Fibroblast of mammary gland (primary cell): ENCODE data around the gene BICDL1.

Experiments
- DNase-seq: peaks from one replicate; pipeline ENCODE4 v3.0.0-alpha.2; 2010; ENCODE audit warnings: low read depth
- H3K4me3 ChIP-seq: 2 replicates; pipeline ENCODE4 v1.5.1; 2011; ENCODE audit warnings: low read depth, mild to moderate bottlenecking, low read length, moderate library complexity; ENCODE audit not compliant: control insufficient read depth
- TF ChIP-seq, protein P1 (sequence below): conservative IDR thresholded peaks from 2 replicates; pipeline ENCODE4 v1.5.1; 2011; ENCODE audit warnings: low read depth, low read length, inconsistent platforms; ENCODE audit not compliant: control insufficient read depth, insufficient read depth

BICDL1 gene

DNA sequence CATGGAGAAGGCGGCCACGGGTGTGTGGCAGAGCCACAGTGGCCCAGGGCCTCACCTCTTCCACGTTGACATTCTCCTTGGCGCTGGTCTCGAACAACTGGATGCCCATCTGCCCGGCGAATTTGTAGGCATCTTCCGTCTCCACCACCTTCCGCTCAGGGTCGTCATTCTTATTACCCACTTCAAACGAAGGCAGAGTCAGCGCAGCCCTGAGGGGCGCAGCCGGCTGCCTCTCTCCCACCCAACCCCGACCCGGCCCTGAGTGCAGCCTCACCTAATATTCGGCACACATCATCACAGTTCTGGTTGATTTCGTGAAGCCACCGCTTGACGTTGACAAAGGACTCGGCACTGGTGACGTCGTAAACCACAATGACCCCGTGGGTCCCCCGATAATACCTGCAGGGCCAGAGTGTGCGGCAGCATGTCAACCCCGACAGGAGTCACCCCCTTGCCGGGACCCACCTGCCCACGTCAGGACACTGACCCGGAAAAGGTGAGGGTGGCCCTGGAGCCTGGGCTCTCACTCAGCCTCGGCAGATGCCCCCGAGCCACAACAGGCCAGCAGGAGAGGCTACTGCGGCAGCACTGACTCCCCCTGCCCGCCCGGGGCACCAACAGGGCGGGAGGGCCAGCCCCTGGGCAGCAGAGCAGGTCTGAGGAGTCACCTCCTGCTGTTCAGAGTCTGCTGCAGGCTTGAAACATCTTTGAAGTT, 109.9 kb downstream of the BICDL1 start:
- no peak overlapping the region for H3K4me3 ChIP-seq
- no peak for DNase-seq
- TF ChIP-seq, protein P1, sequence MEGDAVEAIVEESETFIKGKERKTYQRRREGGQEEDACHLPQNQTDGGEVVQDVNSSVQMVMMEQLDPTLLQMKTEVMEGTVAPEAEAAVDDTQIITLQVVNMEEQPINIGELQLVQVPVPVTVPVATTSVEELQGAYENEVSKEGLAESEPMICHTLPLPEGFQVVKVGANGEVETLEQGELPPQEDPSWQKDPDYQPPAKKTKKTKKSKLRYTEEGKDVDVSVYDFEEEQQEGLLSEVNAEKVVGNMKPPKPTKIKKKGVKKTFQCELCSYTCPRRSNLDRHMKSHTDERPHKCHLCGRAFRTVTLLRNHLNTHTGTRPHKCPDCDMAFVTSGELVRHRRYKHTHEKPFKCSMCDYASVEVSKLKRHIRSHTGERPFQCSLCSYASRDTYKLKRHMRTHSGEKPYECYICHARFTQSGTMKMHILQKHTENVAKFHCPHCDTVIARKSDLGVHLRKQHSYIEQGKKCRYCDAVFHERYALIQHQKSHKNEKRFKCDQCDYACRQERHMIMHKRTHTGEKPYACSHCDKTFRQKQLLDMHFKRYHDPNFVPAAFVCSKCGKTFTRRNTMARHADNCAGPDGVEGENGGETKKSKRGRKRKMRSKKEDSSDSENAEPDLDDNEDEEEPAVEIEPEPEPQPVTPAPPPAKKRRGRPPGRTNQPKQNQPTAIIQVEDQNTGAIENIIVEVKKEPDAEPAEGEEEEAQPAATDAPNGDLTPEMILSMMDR = no peak

GRCh38 chr12:120099738-120100137, 110.7 kb downstream of the BICDL1 start:
- DNase-seq = no peak
- no peak overlapping the region for H3K4me3 ChIP-seq
- TF ChIP-seq, protein P1 = no peak

DNA sequence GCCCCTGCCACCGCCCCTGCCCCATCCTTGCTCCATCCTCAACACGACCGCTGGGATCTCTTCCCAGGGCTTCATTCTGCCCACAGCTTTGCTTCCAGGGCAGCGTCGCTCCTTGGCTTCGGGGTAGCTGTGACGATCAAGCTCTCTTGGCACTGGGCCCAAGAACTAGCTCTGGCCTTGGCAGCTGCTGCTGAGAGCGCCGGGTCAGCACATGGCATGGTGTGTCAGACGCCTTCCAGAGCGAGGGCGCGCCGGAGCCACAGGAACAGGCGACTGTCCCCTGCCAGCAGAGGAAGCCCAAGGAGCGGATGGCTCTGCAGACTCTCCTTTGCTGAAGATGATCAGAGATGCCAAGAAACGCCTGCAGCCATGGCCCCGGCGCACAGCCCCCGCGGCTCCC, 111.6 kb downstream of the BICDL1 start:
- no peak overlapping the region for H3K4me3 ChIP-seq
- TF ChIP-seq, protein P1 = no peak
- DNase-seq = peak; percentile 75

DNA sequence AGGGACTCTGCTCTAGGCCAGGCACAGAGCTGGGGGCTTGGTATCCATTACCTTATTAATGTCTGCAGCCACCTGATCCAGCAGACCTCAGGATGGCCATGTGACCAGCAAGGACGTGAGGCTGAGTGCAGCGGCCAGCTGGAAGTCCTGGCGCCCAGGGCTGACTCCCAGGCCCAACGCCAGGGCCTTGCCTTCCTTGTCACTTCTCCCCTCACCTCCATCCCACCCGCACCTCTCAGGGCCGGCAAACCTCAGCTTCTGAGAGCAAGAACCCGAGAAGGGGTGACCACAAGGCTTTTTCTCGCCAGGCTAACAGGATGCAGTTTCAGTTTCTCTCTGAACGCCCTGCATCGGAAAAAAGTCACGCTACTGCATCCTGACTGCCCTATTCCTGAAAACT, 112.1 kb downstream of the BICDL1 start:
- TF ChIP-seq, protein P1 = no peak
- no peak overlapping the region for H3K4me3 ChIP-seq
- DNase-seq = peak; percentile 16

GRCh38 chr12:120101617-120102016, 112.6 kb downstream of the BICDL1 start:
- DNase-seq = no peak
- TF ChIP-seq, protein P1 = no peak
- no peak overlapping the region for H3K4me3 ChIP-seq

DNA sequence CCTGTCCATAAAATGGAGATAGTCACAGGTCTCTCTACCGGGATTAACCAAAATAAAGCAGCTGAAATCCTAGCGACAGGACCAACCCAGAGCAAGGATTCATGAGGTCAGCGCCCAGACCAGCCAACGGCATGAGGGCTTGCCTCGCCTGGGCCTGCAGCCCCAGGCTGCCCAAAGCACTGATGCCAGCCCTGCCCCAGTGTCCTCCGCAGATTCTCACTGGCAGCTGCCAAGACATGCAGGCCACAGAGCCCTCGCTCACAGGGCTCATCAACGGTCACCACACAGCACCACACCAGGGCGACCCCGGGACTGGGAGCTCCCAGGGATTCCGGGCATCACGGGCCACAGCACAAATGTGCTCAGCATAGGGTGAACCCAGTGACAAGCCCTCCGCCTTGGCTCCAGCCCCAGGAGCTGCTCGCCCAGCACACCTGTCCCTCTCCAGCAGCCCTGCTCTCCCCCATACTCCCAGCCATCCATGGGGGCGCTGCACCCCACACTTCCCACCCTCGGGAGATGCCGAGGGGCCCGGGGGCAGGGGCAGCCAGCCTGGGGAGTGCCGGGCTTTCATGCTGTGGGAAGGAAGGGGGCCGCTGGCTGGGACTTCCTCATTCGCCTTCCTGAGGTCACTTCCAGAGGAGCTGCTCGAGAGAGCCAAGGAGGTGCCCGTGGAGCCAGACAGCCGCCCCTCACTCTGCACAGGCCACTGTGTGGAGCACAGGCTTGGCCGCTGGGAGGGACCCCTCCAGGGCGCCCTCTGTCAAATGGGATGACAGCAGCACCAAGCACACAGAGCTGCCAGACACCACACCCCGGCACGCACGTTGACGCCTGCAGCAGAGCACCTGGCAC, 113.4 kb downstream of the BICDL1 start:
- DNase-seq = no peak
- no peak overlapping the region for H3K4me3 ChIP-seq
- TF ChIP-seq, protein P1 = no peak
